Measurements from ENCODE around the gene TOP3B. TPM values are rescaled to one million over a fixed set of nuclear protein-coding genes. Genes with fewer than 3 reads are reported as not detected.

The TOP3B gene
- total RNA-seq, 1 experiment from 2014 or later: 12.6 TPM

Other genes with a start within 250 kb of the TOP3B start
- 1.1 and 1.8 TPM in 2 replicates for gene YPEL1, start 247.0 kb downstream of the TOP3B start, total RNA-seq (2014; rRNA removed; shearing (Covaris generic))
- gene MAPK1, start 115.1 kb downstream of the TOP3B start, total RNA-seq (2014; rRNA removed; shearing (Covaris generic)): 35.4 and 42.7 TPM in 2 replicates
- 13.5 and 21.7 TPM in 2 replicates for gene PPM1F, start 29.9 kb downstream of the TOP3B start, total RNA-seq (2014; rRNA removed; shearing (Covaris generic))